MM.1S (cell line): ENCODE results near the gene TMEM233.
A peak's percentile ranks its signal among the peaks of the same experiment; 100 is the strongest.

ENCODE experiments used
- DNase-seq: peaks from one replicate; pipeline ENCODE4 v3.0.0-alpha.2; 2015
- H2AFZ ChIP-seq: fragments of 300-600 bp; sonication (generic); 2 replicates; pipeline ENCODE4 v1.6.0; 2016; ENCODE audit warnings: antibody characterized with exemption, low read length
- H3F3A ChIP-seq: fragments of 300-600 bp; sonication (generic); 2 replicates; pipeline ENCODE4 v1.6.1; 2016; ENCODE audit warnings: mild to moderate bottlenecking, antibody characterized with exemption, low read length, moderate library complexity, mixed read lengths; ENCODE audit not compliant: insufficient read depth
- H3K27ac ChIP-seq: fragments of 300-600 bp; sonication (generic); 2 replicates; pipeline ENCODE4 v1.5.1; 2016; ENCODE audit warnings: mild to moderate bottlenecking, low read length
- H3K27me3 ChIP-seq: fragments of 300-600 bp; sonication (generic); replicated peaks from 2 replicates; pipeline ENCODE4 v1.6.0; 2016; ENCODE audit warnings: low read length; ENCODE audit not compliant: insufficient read depth
- H3K36me3 ChIP-seq: fragments of 300-600 bp; sonication (generic); replicated peaks from 2 replicates; pipeline ENCODE4 v1.6.1; 2016; ENCODE audit warnings: mild to moderate bottlenecking, low read length, mixed read lengths; ENCODE audit not compliant: insufficient read depth
- H3K4me1 ChIP-seq: fragments of 300-600 bp; sonication (generic); 2 replicates; pipeline ENCODE4 v1.6.1; 2016; ENCODE audit warnings: low read length, mixed read lengths
- H3K4me2 ChIP-seq: fragments of 300-600 bp; sonication (generic); 2 replicates; pipeline ENCODE4 v1.6.0; 2016; ENCODE audit warnings: low read depth, low read length
- H3K4me3 ChIP-seq: fragments of 300-600 bp; sonication (generic); 2 replicates; pipeline ENCODE4 v1.5.1; 2016; ENCODE audit warnings: low read length, mixed read lengths
- H3K79me2 ChIP-seq: fragments of 300-600 bp; sonication (generic); 2 replicates; pipeline ENCODE4 v1.6.1; 2016; ENCODE audit warnings: mixed run types, low read length, mixed read lengths
- H3K9ac ChIP-seq: fragments of 300-600 bp; sonication (generic); 2 replicates; pipeline ENCODE4 v1.6.1; 2016; ENCODE audit warnings: low read length, mixed read lengths
- H3K9me2 ChIP-seq: fragments of 300-600 bp; sonication (generic); replicated peaks from 2 replicates; pipeline ENCODE4 v1.6.1; 2016; ENCODE audit warnings: mild to moderate bottlenecking, low read length, mixed read lengths; ENCODE audit not compliant: insufficient read depth
- H3K9me3 ChIP-seq: fragments of 300-600 bp; sonication (generic); replicated peaks from 2 replicates; pipeline ENCODE4 v1.6.1; 2016; ENCODE audit warnings: mild to moderate bottlenecking, low read length, mixed read lengths; ENCODE audit not compliant: insufficient read depth
- H4K20me1 ChIP-seq: fragments of 300-600 bp; sonication (generic); 2 replicates; pipeline ENCODE4 v1.6.1; 2016; ENCODE audit warnings: mild to moderate bottlenecking, low read length, moderate library complexity, mixed read lengths; ENCODE audit not compliant: insufficient read depth
- CTCF ChIP-seq: fragments of 300-600 bp; sonication (generic); IDR thresholded peaks from 2 replicates; pipeline ENCODE4 v1.5.1; 2016; ENCODE audit warnings: antibody characterized with exemption, low read length, mixed read lengths
- EZH2 ChIP-seq: fragments of 300-600 bp; sonication (generic); optimal IDR thresholded peaks from 2 replicates; pipeline ENCODE3; 2017; ENCODE audit warnings: low read depth, mild to moderate bottlenecking, antibody characterized with exemption, low read length, mixed read lengths
- EZH2phosphoT487 ChIP-seq: fragments of 300-600 bp; sonication (generic); IDR thresholded peaks from 2 replicates; pipeline ENCODE4 v1.6.1; 2018; ENCODE audit warnings: antibody characterized with exemption, low read length

TMEM233 gene

GRCh38 chr12:119659289-119659897 is 65.8 kb downstream of the TMEM233 start:
- Histone ChIP-seq H3K27ac (no peak overlapping the region), H2AFZ (no peak overlapping the region), H4K20me1 (no peaks in the 10 kb centered on the region), H3K4me3 (no peak overlapping the region), H3K9ac (no peak overlapping the region), H3K79me2 (no peaks in the 10 kb centered on the region), H3K4me2 (no peak overlapping the region), H3K4me1 (no peaks in the 10 kb centered on the region), H3K36me3 (no peaks in the 10 kb centered on the region), H3F3A (no peaks in the 10 kb centered on the region), H3K9me3 (no peaks in the 10 kb centered on the region), H3K9me2 (no peaks in the 10 kb centered on the region), H3K27me3 (no peaks in the 10 kb centered on the region)
- peak; percentile 26 for DNase-seq
- TF ChIP-seq EZH2 (no peak), CTCF (peak; percentile 64), EZH2phosphoT487 (no peak)

- H2AFZ ChIP-seq, result no peak overlapping the region
- TF ChIP-seq EZH2phosphoT487 (no peak), EZH2 (no peak), CTCF (no peak)
Observed at GRCh38 chr12:119660076-119660475, 66.5 kb downstream of the TMEM233 start.

GRCh38 chr12:119661882-119662281 is 68.3 kb downstream of the TMEM233 start:
- Histone ChIP-seq H4K20me1 (no peaks in the 10 kb centered on the region), H3F3A (no peaks in the 10 kb centered on the region), H3K4me1 (no peaks in the 10 kb centered on the region), H3K36me3 (no peaks in the 10 kb centered on the region), H2AFZ (no peak overlapping the region), H3K4me2 (no peak overlapping the region), H3K9ac (no peak overlapping the region), H3K4me3 (no peak overlapping the region), H3K79me2 (no peaks in the 10 kb centered on the region), H3K27me3 (no peaks in the 10 kb centered on the region), H3K9me3 (no peaks in the 10 kb centered on the region), H3K27ac (no peak overlapping the region), H3K9me2 (no peaks in the 10 kb centered on the region)
- no peak for DNase-seq
- no peak for TF ChIP-seq EZH2
- no peak for TF ChIP-seq CTCF
- TF ChIP-seq EZH2phosphoT487, result no peak

More at GRCh38 chr12:119660076-119660475, 66.5 kb downstream of the TMEM233 start:
- Histone ChIP-seq H4K20me1 (no peaks in the 10 kb centered on the region), H3K4me2 (no peak overlapping the region), H3F3A (no peaks in the 10 kb centered on the region), H3K9me3 (no peaks in the 10 kb centered on the region), H3K79me2 (no peaks in the 10 kb centered on the region), H3K4me3 (no peak overlapping the region), H3K9ac (no peak overlapping the region), H3K4me1 (no peaks in the 10 kb centered on the region), H3K9me2 (no peaks in the 10 kb centered on the region), H3K27ac (no peak overlapping the region), H3K36me3 (no peaks in the 10 kb centered on the region), H3K27me3 (no peaks in the 10 kb centered on the region)
- DNase-seq, result no peak
